IPS-11a (cell line): ENCODE data around the gene STK17B.
"Not testable (repeated sequence)": the region's sequence is repeated elsewhere in the genome, so short reads cannot be mapped to it uniquely, and the experiment has no call there.

Experiments
- H3K4me3 ChIP-seq: one replicate; pipeline ENCODE4 v1.5.1; 2013; ENCODE audit warnings: low read depth, low read length, control low read depth

STK17B gene

DNA sequence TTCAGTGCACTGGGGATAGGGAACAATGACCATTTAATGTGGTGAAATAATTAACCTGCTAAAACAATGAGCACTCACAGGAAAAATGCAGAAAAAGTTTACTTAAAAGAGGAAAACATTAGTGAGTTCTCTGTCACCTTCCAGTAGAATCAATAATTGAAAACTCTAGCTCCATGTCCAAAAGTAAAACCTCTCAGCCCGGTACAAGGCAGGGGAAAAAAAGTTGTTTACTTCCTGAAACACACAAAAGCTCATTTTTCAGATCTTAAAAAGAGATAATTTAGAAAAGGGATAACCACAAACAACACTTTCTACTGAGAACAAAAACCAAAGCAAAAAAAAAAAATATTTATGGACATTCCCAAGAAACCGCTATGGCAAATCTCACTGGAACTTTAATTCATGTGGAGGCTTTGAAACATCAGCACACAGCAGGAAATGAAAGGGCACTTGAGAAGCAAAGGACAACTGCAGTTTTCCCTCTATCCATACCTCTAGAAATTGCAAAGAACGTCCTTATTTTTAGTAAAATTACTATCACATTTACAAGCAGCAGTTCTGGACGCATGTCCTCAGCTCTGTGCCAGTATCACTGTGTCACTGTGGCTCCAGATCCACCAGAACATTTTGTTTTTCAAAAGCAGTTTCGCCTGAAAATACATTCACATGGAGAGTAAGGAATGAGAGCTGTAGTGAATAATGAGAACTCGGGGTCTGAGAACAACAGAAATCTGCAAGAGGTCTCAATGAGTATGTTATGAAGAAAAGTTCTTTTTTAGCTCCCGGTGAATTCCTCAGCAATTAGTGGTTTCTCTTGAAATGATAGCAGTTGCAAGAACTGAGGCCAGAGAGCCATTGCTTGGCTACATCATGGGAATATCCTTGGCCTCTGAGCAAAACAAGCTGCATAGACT, 58.1 kb downstream of the STK17B start:
- H3K4me3 ChIP-seq = no peak overlapping the region

DNA sequence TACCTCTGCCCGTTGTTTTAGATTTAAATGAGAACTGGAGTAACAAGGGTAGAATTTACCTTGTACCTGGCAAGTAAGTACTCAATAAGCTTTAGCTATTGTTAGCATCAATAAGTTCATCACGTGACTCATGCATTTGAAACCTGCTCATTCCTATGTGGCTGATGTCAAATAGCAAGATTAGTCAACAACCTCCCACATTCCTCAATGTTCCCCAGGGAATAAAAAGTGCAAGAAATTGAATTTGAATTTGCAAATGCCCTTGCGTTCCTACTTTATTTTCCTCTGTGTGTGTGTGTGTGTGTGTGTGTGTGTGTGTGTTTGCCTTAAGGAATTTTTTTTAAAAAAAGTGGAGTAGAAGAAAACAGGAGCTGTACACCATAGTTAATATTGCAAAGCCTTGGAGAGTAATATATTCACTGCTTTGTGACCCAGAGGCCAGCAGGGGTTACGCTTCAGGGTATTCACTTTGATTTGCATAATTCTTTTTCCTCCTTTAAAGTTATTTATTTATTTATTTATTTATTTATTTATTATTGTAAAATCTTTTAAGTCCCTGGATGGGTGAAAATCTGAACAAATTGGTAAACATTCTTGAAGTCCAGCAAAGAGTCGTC, 58.9 kb downstream of the STK17B start:
- H3K4me3 ChIP-seq = no peak overlapping the region

DNA sequence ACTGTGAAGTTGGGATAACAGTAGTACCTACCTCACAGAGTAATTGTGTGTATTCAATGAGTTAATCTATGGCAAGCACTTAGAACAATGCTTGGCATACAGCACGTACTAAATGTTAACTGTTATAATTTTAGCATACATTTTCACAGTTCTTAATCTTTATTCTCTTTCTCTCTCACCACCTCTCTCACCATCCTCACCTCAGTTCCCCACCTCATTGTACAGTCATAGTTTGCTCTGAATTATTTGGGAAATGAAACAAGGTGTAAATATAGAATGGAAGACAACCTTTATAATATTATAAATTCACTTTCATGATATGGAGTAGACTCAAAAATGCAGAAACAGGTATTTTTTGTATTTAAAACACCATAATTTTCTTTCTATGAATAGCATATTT, 62.8 kb downstream of the STK17B start:
- no peak overlapping the region for H3K4me3 ChIP-seq

DNA sequence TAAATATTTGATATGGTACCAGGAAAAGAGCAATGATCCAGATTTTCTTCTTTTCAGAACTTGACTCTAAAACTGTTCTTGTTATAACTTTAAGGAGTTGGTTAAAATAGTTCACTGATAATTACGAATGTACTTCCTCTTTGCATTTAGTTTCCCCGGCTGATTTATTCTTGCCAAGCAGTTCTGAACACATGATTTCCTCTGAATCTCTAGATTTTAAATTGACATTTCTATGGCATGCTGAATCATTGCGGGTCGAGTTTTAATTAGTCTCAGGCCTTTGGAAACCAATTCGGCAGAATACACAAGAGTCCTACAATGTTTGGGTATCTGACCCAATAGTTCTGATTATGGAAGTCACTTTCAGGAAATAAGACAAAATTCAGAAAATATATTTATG, 65.4 kb downstream of the STK17B start:
- no peak overlapping the region for H3K4me3 ChIP-seq

DNA sequence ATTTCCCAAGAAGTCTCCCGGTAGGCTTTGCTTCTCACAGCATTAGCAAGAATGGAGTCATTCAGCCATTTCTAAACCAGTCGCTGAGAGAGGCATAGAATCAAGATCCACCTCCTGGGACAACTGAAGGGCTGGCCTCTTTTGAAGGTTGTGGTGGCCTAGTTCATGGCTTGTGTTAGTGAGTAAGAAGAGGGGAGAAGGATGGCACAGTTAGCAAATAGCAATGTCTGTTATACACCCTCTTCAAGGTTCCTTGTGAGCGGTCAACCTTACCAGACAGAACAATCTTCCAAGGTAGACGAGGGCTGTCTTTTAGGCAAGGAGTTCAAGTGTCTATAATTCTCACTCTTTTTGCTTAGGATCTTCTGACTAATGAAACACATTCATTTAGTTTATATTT, 67.3 kb downstream of the STK17B start:
- H3K4me3 ChIP-seq = no peak overlapping the region

DNA sequence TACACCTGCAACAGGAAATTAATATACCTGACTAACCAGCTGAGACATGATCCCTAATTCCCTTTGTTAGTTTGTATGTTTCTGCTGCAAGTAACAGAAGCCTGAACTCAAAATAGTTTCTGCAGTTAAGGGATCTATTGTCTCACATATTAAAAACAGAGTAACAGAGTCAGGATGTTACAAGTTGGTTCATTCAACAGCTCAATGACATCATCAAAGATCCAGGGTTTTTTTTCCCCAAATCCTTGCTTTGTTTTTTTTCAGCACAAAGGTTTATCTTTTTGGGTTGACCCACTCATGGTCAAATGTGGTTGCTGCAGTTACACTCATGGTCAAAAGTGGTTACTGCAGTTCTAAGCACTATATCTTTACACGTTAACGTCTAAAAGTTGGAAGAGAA, 67.8 kb downstream of the STK17B start:
- H3K4me3 ChIP-seq = no peak overlapping the region

DNA sequence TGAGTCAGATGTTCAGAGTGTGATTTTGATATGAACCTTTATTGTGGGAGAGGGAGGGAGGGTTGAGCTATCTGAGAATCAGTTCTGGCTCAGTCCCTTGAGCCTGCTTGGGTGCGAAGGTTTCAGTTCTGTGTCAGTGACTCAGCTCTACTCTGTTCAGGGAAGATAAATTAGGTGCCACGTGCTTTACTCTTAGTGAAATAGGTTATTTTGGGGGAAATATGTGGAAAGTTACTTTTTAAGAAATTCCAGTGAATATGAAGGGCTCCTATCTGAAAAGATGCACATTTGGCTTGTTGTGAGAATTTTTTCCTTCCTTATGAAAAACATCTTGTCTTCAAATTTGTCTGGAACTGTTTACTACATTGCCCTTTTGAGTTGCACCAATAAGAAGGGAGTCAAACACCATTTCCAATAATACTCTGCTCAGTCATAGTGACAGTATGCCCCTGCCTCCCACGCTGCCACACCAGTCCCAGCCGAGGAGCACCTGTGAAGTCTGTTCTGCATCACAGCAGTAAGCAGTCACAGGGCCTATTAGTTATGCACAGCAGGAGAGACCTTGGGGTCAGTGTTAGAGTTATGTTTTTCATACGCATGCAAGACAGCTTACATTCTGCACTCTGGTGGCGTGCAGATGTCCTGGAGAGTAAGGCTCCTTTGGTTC, 69.9 kb downstream of the STK17B start:
- H3K4me3 ChIP-seq = no peak overlapping the region

DNA sequence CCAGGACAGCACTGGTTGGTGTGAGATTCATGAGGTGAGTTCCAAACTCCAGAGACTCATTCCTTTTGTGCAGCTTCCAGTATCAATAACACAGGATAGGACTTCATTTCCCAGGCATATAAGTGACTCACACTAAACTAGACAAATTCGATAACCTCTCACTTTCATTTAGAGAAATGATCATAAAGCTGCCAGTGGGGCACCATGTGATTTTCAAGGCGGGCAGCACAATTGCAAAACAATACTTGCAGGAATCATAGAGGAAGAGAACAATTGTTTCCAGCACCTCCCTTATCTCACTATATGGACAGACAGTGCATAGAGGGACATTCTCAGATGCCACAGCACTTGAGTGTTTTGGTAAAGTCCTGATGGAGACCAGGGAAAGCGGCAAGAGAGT, 71.5 kb downstream of the STK17B start:
- H3K4me3 ChIP-seq = no peak overlapping the region

DNA sequence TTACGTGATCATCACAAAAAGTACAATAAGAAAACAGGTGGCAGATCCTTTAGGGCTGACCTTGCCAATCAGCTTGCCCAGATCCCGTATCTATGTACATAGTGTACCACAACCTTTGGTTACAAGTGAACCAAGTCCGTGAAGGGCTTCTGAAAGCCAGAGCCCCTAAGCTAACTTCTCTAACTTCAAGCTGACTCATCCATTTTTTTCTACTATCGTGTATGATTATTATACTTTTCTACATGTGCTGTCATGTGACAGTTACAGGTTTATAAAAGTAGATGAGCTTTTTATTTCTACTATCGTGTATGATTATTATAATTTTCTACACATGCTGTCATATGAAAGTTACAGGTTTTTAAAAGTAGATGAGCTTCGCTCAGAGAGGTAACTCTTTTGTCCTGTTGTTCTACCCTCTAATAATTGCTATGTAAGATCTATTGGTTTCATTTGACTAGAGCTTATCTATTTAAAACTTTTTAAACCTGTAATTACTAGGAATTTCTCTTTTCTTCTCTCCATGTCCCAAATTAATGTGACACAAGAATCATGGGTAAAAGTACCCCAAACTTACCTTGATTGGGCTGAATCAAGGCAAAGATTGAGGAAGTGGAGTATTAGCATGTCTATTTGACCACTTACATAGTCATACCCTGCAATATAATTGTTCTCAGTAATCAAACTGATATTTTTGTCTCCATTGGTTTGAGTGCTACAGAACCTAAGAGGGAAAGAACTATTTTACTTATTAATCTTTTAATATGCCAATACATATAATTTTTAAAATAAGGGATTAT, 73.3 kb downstream of the STK17B start:
- H3K4me3 ChIP-seq = no peak overlapping the region

DNA sequence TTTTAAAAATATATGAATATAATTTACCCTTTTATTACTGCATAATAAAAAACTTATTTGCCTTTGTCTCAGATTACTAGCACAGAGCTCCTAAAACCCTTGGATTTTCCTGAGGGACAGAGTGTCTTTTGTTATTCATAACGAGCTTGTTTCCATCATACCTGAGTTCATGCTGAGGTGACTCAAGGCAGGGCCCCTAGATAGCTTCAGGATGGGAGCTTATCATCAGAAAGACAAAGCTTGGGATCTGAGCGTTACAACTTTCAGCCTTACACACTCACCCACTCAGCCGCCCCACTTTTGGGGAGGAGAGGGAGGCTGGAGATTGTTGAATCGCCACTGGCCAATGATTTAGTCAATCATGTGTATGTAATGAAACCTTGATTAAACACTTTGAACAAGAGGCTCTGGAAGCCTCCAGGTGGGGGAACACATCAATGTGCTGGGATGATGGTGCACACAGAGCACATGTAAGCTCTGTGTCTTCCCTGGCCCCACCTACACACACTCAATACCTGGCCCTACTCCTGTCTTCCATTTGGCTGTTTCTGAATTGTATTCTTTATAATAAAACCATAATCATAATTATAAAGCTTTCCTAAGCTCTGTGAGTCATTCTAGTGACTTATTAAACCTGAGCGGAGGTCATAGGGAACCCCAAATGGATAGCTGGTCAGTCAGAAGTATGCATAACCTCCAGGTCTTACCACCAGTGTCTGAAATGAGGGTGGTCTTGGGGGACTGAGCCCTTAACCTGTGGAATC, 74.2 kb downstream of the STK17B start:
- H3K4me3 ChIP-seq = no peak overlapping the region

DNA sequence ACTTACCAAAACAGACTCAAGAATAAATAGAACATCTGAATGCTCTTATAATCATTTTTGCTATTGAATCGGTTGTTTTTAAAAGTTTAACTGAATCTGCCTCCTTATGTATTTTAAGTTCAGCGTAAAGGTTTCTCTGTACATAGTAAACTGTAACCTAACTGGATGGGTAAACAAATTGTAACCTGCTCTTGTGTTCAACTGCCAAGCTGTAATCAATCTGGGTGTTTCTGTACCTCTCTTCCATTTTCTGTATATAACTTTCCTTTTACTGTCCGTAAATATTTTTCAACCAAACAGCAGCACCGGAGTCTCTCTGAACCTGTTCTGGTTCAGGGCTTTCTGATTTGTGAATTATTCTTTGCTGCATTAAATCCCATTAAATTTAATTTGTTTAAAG, 75.1 kb downstream of the STK17B start:
- H3K4me3 ChIP-seq = no peak overlapping the region

DNA sequence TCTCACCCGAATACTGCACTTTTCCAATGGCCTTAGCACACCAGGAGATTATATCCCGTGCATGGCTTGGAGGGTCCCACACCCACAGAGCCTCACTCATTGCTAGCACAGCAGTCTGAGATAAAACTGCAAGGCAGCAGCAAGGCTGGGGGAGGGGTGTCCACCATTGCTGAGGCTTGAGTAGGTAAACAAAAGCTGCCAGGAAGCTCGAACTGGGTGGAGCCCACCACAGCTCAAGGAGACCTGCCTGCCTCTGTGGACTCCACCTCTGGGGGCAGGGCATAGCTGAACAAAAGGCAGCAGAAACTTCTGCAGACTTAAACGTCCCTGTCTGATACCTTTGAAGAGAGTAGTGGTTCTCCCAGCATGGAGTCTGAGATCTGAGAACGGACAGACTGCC, 81.9 kb downstream of the STK17B start:
- H3K4me3 ChIP-seq = not testable (repeated sequence)

DNA sequence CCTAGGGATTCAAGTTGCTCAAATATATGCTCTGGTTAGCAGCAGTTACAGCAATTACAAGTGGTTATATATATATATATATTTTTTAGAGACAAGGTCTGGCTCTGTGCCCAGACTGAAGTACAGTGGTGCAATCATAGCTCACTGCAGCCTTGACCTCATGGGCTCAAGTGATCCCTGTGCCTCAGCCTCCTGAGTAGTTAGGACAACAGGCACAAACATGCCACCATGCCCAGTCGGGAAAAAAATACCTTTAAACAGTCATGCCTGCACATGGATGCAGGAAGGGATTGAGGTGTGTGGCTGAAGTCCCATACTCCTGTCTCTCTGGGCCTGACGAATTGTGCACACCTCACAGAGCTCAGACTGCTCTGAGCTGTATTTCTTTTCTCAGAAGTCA, 83.2 kb downstream of the STK17B start:
- no peak overlapping the region for H3K4me3 ChIP-seq

DNA sequence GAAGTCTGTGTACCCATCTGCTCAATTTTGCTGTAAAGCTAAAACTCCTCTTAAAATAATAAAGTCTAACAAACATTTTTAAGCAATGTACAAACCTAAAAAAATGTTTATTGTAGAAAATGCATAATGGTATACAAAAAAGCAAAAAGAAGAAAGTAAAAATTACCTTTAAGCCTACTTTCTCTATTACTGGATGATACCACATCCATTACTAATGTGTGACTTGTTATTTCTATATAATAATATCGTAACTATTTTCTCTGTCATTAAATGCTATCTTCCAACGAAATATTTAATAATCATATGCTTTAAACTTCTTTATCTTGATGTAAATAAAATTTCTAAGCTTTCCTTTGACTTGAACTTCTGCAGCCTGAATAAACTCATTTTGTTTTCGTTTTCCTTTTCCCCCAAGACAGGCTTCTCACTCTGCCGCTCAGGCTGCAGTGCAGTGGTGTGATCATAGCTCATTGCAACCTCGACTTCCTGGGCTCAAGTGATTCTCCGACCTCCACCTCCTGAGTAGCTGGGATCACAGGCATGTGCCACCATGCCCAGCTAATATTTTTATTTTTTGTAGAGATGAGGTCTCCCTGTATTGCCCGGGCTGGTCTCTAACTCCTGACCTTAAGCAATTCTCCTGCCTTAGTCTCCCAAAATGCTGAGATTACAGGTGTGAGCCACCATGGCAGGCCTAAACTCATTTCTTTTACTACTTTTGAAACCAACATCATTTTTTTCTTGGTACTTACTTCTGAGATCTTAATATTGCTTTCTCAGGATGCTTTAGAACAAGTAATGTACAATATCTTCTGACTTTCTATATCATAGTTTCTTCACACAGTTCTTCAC, 84.6 kb downstream of the STK17B start:
- H3K4me3 ChIP-seq = no peak overlapping the region

DNA sequence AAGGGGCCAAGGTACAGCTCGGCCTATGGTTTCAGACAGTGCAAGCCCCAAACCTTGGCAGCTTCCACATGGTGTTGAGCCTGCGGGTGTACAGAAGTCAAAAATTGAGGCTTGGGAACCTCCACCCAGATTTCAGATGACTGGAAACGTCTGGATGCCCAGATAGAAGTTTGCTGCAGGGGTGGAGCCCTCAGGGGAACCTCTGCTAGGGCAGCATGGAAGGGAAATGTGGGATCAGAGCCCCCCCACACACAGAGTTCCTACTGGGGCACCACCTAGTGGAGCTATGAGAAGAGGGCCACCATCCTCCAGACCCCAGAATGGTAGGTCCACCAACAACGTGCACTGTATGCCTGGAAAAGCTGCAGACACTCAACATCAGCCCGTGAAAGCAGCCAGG, 87.8 kb downstream of the STK17B start:
- H3K4me3 ChIP-seq = no peak overlapping the region
